Suppressor macrophage (primary cell): ENCODE data around the gene PRPF39.

Source experiments
- DNase-seq, 4 experiments: peaks; one replicate each; pipeline ENCODE4 v3.0.0-alpha.2; 2020 to 2022

PRPF39 gene

DNA sequence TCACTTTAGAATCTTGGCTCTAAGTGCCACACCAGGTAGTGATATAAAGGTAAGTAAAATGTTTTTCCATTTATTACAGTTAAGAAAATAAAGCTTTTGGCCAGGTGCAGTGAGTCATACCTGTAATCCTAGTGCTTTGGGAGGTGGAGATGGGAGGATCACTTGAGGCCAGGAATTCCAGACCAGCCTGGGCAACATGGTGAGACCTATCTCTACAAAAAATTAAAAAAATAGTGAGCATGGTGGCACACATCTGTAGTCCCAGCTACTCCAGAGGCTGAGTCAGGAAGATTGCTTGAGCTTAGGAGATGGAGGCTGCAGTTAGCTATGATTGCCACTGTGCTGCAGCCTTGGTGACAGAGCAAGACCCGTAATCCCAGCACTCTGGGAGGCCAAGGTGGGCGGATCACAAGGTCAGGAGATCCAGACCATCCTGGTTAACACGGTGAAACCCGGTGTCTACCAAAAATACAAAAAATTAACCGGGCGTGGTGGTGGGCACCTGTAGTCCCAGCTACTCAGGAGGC is 56.8 kb downstream of the PRPF39 start:
- DNase-seq, result no peak

DNA sequence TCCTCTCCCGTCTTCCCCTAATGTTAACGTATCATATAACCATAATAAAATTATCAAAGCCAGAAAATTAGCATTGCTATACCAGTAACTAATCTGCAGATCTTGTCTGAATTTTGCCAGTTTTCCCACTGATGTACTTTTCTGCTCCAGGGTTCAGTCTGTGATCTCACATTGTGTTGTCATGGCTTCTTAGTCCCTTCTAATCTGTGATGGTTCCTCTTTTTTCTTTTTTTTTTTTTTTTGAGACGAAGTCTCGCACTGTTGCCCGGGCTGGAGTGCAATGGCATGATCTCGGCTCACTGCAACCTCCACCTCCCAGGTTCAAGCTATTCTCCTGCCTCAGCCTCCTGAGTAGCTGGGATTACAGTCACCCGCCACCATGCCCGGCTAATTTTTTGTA is 58.2 kb downstream of the PRPF39 start:
- DNase-seq, result peak in 3 of 4 experiments; percentile 17 to 43 (median 34)

DNA sequence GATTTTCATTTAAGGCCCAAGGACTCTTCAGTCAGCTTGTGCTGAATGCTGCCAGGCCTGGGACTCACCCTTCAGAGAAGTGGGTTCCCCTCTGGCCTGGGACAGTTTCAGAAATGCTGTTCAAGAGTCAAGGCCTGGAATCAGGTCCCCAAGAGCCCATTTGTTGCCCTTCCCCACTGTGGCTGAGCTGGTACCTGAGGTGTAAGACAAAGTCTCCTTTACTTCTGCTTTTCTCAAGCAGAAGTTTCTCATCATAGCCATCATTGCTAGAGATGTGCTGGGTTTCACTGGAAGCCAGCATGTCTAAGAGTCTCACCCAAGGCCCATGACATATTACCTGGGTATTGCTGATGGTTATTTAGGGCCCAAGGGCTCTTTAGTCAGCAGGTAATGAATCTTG is 60.7 kb downstream of the PRPF39 start:
- no peak for DNase-seq

DNA sequence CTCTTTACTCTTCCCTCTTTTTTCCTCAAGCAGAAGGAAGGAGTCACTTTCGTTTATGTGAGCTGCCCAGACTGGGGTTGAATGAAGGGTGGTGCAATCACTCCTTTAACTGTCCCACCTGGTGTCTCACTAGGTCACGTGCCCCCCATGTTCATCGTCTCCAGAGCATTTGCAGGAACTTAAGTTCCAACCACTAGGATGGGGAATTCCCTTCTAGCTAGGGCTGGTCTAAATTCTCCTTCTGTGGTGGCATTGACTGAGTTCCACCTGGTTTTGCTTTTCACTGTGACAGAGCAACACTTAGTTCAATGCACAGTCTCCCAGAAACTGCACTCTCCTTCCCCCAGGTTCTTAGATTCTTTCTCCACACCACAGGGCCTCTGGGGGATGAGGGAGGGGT is 61.3 kb downstream of the PRPF39 start:
- DNase-seq, result no peak

- no peak for DNase-seq
These were observed 65.7 kb downstream of the PRPF39 start for GRCh38 chr14:45149602-45150001.

GRCh38 chr14:45150386-45150890 is 66.5 kb downstream of the PRPF39 start:
- DNase-seq, result no peak

DNA sequence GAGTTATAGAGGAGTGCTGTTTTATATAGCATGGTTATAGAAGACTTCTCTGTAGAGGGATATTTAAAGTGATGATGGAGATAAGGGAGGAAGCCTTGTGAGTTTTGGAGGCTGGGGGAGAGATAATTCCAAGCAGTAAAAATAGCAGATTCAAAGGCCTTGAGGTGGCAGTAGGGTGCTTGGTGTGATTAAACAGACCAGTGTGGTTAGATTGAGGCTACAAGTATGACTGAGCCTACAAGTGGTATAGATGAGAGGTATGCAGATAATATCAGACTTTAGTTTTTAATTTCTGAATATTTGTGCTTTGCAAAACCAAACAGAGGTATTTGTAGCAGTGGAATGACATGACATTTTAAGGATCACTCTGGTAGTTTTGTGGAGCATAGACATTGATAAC is 72.2 kb downstream of the PRPF39 start:
- DNase-seq, result no peak
